K562 (cell line): ENCODE measurements around the gene EXTL1. TPM values are rescaled to one million over a fixed set of nuclear protein-coding genes. Genes with fewer than 3 reads are reported as not detected.
A peak's percentile ranks its signal among the peaks of the same experiment; 100 is the strongest.

ENCODE experiments used
- FOSL1 ChIP-seq: fragments of 200-800 bp; sonication (Bioruptor generic); conservative IDR thresholded peaks from 2 replicates; pipeline ENCODE4 v1.6.1; 2016; ENCODE audit warnings: missing genetic modification characterization, missing compliant biosample characterization
- MEIS2 ChIP-seq: fragments of 450-650 bp; IDR thresholded peaks from 2 replicates; pipeline ENCODE4 v1.6.1; 2014; ENCODE audit warnings: mild to moderate bottlenecking; ENCODE audit not compliant: partially characterized antibody
- ZNF224 ChIP-seq: sonication (generic); formaldehyde crosslinking; IDR thresholded peaks from 2 replicates; pipeline ENCODE4 v1.8.0; 2022; ENCODE audit warnings: mild to moderate bottlenecking, missing genetic modification reagents
- ZNF23 ChIP-seq: fragments of 250-450 bp; sonication (Bioruptor Pico); IDR thresholded peaks from 2 replicates; pipeline ENCODE4 v1.4.0; 2020; ENCODE audit warnings: mild to moderate bottlenecking
- ZNF232 ChIP-seq: sonication (generic); formaldehyde crosslinking; IDR thresholded peaks from 2 replicates; pipeline ENCODE4 v1.8.0; 2022; ENCODE audit warnings: mild to moderate bottlenecking, missing genetic modification reagents
- ZNF668 ChIP-seq: fragments of 250-450 bp; sonication (Bioruptor Pico); IDR thresholded peaks from 2 replicates; pipeline ENCODE4 v1.8.0; 2022; ENCODE audit warnings: mild to moderate bottlenecking, inconsistent platforms
- polyA plus RNA-seq, 8 experiments: library from polyadenylated mRNA; depleted of rRNA in 4 of 8; stranded (reverse) in 5 of 8; unstranded in 3 of 8; fragments of >200 nt; fragmentation: Nextera tagmentation in 2 of 8; fragmentation: Illumina TruSeq in 1 of 8; extraction: Ambion mirVana in 2 of 8; extraction: Trizol in 1 of 8; gene quantifications; 2 replicates each; pipeline versions ENCODE4 v1.2.1 to v1.2.3, GENCODE V29; 2011 to 2014; ENCODE audit warnings: inconsistent platforms in 1 of 8, missing spikeins in 1 of 8
- total RNA-seq, 7 experiments: library from RNA; depleted of rRNA in 6 of 7; stranded (reverse); fragments of >200 nt in 6 of 7; fragmentation: Illumina TruSeq in 2 of 7; extraction: Trizol in 2 of 7; gene quantifications; 2 replicates each; pipeline versions ENCODE4 v1.2.1 to v1.2.3, GENCODE V29; 2011 to 2021; ENCODE audit warnings: low replicate concordance in 1 of 7
- TF ChIP-seq, protein P1 (sequence below): sonication (generic); formaldehyde crosslinking; IDR thresholded peaks from 2 replicates; pipeline ENCODE4 v1.8.0; 2022; ENCODE audit warnings: missing genetic modification reagents, mild to moderate bottlenecking, borderline replicate concordance
- TF ChIP-seq, protein P2 (sequence below), 2 experiments: fragments of 450-650 bp in 1 of 2; sonication (generic) in 1 of 2; formaldehyde crosslinking in 1 of 2; IDR thresholded peaks in 1 of 2; conservative IDR thresholded peaks in 1 of 2; 2 replicates each; pipeline versions ENCODE4 v1.6.1 to v1.8.1; 2016 to 2023; ENCODE audit warnings: mild to moderate bottlenecking in 2 of 2, moderate library complexity in 2 of 2, inconsistent platforms in 1 of 2, missing genetic modification reagents in 1 of 2
- TF ChIP-seq, protein P3 (sequence below): fragments of 200-800 bp; sonication (Bioruptor generic); IDR thresholded peaks from 2 replicates; pipeline ENCODE4 v1.6.1; 2017; ENCODE audit warnings: missing genetic modification characterization, missing compliant biosample characterization
- TF ChIP-seq, protein P4 (sequence below): sonication (generic); formaldehyde crosslinking; IDR thresholded peaks from 2 replicates; pipeline ENCODE4 v1.8.1; 2023; ENCODE audit warnings: mild to moderate bottlenecking, missing genetic modification reagents
- TF ChIP-seq, protein P5 (sequence below): sonication (generic); formaldehyde crosslinking; IDR thresholded peaks from 2 replicates; pipeline ENCODE4 v1.8.0; 2022; ENCODE audit warnings: mild to moderate bottlenecking, missing genetic modification reagents, borderline replicate concordance

EXTL1 gene
- total and polyA plus RNA-seq, 9 of the 15 experiments (the other 6 are each of a cell fraction or from before 2014, with no cell fraction given): 0.04 to 0.23 (median 0.08) TPM; not detected in 3

DNA sequence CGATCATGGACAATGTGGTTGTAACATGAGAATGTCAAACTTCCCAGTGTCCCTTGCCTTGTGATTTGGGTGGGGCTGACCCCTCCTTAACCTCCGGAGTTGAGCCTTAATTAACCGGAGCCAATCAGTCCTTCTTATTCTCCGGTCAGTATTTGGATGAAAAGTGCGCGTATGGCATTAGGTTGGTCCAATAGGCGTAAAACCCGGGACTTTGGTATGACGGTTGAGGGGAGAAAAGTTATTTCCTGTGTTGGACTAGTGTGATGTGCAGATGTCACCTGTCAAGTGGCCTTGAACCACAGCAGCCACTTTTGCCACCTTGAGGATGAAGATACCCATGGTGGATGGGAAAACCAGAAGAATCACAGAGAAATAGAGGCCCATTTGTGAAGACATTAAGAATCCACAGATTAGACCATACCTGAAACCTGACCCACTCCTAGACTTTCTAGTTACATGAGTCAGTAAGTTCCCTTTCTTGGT lies 28.8 kb upstream of the EXTL1 start (continued):
- TF ChIP-seq, protein P1, sequence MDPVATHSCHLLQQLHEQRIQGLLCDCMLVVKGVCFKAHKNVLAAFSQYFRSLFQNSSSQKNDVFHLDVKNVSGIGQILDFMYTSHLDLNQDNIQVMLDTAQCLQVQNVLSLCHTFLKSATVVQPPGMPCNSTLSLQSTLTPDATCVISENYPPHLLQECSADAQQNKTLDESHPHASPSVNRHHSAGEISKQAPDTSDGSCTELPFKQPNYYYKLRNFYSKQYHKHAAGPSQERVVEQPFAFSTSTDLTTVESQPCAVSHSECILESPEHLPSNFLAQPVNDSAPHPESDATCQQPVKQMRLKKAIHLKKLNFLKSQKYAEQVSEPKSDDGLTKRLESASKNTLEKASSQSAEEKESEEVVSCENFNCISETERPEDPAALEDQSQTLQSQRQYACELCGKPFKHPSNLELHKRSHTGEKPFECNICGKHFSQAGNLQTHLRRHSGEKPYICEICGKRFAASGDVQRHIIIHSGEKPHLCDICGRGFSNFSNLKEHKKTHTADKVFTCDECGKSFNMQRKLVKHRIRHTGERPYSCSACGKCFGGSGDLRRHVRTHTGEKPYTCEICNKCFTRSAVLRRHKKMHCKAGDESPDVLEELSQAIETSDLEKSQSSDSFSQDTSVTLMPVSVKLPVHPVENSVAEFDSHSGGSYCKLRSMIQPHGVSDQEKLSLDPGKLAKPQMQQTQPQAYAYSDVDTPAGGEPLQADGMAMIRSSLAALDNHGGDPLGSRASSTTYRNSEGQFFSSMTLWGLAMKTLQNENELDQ (CRISPR knock-in tag): 0 out of 2 replicates have a peak, but pooled peaks have one; percentile 78
- TF ChIP-seq ZNF23: no peak
- TF ChIP-seq, protein P2, sequence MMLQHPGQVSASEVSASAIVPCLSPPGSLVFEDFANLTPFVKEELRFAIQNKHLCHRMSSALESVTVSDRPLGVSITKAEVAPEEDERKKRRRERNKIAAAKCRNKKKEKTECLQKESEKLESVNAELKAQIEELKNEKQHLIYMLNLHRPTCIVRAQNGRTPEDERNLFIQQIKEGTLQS (IDR thresholded peaks at IDR 0.05): 0 out of 2 replicates have a peak, but pooled peaks have one; percentile 2
- TF ChIP-seq, protein P2 (CRISPR knock-in tag; conservative IDR thresholded peaks at IDR 0.05): no peak
- TF ChIP-seq, protein P3, sequence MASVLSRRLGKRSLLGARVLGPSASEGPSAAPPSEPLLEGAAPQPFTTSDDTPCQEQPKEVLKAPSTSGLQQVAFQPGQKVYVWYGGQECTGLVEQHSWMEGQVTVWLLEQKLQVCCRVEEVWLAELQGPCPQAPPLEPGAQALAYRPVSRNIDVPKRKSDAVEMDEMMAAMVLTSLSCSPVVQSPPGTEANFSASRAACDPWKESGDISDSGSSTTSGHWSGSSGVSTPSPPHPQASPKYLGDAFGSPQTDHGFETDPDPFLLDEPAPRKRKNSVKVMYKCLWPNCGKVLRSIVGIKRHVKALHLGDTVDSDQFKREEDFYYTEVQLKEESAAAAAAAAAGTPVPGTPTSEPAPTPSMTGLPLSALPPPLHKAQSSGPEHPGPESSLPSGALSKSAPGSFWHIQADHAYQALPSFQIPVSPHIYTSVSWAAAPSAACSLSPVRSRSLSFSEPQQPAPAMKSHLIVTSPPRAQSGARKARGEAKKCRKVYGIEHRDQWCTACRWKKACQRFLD (CRISPR knock-in tag): 0 out of 2 replicates have a peak, but pooled peaks have one; percentile 30
- TF ChIP-seq, protein P4, sequence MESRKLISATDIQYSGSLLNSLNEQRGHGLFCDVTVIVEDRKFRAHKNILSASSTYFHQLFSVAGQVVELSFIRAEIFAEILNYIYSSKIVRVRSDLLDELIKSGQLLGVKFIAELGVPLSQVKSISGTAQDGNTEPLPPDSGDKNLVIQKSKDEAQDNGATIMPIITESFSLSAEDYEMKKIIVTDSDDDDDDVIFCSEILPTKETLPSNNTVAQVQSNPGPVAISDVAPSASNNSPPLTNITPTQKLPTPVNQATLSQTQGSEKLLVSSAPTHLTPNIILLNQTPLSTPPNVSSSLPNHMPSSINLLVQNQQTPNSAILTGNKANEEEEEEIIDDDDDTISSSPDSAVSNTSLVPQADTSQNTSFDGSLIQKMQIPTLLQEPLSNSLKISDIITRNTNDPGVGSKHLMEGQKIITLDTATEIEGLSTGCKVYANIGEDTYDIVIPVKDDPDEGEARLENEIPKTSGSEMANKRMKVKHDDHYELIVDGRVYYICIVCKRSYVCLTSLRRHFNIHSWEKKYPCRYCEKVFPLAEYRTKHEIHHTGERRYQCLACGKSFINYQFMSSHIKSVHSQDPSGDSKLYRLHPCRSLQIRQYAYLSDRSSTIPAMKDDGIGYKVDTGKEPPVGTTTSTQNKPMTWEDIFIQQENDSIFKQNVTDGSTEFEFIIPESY (CRISPR knock-in tag): peak; percentile 78
- 0 out of 2 replicates have a peak, but pooled peaks have one; percentile 33 for TF ChIP-seq ZNF224 (CRISPR knock-in tag)
- 0 out of 2 replicates have a peak, but pooled peaks have one; percentile 69 for TF ChIP-seq ZNF232 (CRISPR knock-in tag)
- TF ChIP-seq ZNF668: no peak
- TF ChIP-seq FOSL1 (tag): no peak; the same call in 1 of the 2 replicates
- TF ChIP-seq, protein P5, sequence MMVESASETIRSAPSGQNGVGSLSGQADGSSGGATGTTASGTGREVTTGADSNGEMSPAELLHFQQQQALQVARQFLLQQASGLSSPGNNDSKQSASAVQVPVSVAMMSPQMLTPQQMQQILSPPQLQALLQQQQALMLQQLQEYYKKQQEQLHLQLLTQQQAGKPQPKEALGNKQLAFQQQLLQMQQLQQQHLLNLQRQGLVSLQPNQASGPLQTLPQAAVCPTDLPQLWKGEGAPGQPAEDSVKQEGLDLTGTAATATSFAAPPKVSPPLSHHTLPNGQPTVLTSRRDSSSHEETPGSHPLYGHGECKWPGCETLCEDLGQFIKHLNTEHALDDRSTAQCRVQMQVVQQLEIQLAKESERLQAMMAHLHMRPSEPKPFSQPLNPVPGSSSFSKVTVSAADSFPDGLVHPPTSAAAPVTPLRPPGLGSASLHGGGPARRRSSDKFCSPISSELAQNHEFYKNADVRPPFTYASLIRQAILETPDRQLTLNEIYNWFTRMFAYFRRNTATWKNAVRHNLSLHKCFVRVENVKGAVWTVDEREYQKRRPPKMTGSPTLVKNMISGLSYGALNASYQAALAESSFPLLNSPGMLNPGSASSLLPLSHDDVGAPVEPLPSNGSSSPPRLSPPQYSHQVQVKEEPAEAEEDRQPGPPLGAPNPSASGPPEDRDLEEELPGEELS (CRISPR knock-in tag): 0 out of 2 replicates have a peak, but pooled peaks have one; percentile 14
- peak; percentile 2 for TF ChIP-seq MEIS2
- TF ChIP-seq, all 486 proteins: peak for 13
